SK-N-SH treated with all-trans-retinoic acid at 6 μM for 48 hours (cell line): Measurements from ENCODE around the gene PCLO.

Experiments used
- ATAC-seq: fragments of 200-7000 bp; cut with Tn5 transposase; 3 replicates; pipeline ENCODE4 v1.9.1; 2020; ENCODE audit warnings: mild to moderate bottlenecking, moderate library complexity
- CSDC2 ChIP-seq: fragments of 250-450 bp; sonication (Bioruptor Pico); IDR thresholded peaks from 2 replicates; pipeline ENCODE4 v1.5.0; 2020; ENCODE audit warnings: mild to moderate bottlenecking, moderate library complexity
- GLIS3 ChIP-seq: fragments of 250-450 bp; sonication (Bioruptor Pico); IDR thresholded peaks from 2 replicates; pipeline ENCODE4 v1.5.0; 2020; ENCODE audit warnings: mild to moderate bottlenecking, moderate library complexity
- PPARA ChIP-seq: fragments of 250-450 bp; sonication (Bioruptor Pico); IDR thresholded peaks from 2 replicates; pipeline ENCODE4 v1.5.0; 2020; ENCODE audit warnings: mild to moderate bottlenecking, borderline replicate concordance
- SNAI2 ChIP-seq: fragments of 250-450 bp; sonication (Bioruptor Pico); IDR thresholded peaks from 2 replicates; pipeline ENCODE4 v1.5.0; 2020; ENCODE audit warnings: mild to moderate bottlenecking, moderate library complexity
- ZC3H10 ChIP-seq: fragments of 250-450 bp; sonication (Bioruptor Pico); IDR thresholded peaks from 2 replicates; pipeline ENCODE4 v1.5.1; 2021; ENCODE audit warnings: mild to moderate bottlenecking, moderate library complexity
- ZFP30 ChIP-seq: fragments of 450-650 bp; formaldehyde crosslinking; IDR thresholded peaks from 2 replicates; pipeline ENCODE4 v1.5.0; 2022; ENCODE audit warnings: mild to moderate bottlenecking, moderate library complexity
- ZNF565 ChIP-seq: fragments of 450-650 bp; formaldehyde crosslinking; conservative IDR thresholded peaks from 2 replicates; pipeline ENCODE4 v1.5.0; 2020; ENCODE audit warnings: low read depth, mild to moderate bottlenecking, moderate library complexity
- TF ChIP-seq, protein P1 (sequence below): fragments of 250-450 bp; sonication (Bioruptor Pico); IDR thresholded peaks from 2 replicates; pipeline ENCODE4 v1.5.0; 2020; ENCODE audit warnings: mild to moderate bottlenecking, moderate library complexity
- TF ChIP-seq, protein P2 (sequence below): fragments of 250-450 bp; sonication (Bioruptor Pico); IDR thresholded peaks from 2 replicates; pipeline ENCODE4 v1.5.1; 2021; ENCODE audit warnings: mild to moderate bottlenecking, moderate library complexity

Gene PCLO

DNA sequence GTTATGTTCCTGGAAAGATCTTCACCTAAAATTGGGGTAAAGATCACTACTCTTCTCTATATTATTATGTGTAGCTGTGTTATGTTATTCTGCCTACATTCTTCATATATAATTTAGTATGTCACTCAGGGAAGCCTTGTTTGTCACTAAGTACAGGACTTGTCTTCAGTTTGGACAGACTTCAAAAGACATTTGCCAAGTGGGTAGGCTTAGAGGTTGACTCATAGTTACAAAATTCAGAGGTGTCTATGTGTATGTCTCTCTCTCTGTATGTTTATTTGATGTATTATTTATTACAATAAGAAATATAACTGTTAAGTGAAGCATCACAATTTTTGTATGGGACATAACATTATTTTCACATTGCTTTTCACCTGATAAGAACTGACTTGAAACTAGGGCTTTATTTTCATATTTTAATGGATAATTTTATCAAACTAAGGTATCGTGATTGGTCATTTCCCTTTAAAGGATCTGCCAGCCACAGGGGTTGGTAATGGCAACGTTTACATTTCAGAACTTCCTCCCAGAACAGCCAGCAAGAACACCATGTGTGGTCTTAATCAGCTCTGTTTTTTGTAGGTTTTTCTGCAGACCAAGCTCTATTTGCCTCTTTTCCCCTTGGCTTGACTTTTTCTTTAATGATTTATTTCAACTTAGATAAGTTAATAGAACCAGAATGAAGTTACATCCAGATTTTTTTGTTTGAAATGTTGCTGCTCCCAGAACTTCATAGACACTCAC lies 457.0 kb downstream of the PCLO start:
- no peak for ATAC-seq
- TF ChIP-seq GLIS3 (no peak), ZNF565 (CRISPR knock-in tag) (no peak), ZC3H10 (CRISPR knock-in tag) (no peak), CSDC2 (no peak), PPARA (CRISPR knock-in tag) (no peak)
- TF ChIP-seq, protein P1, sequence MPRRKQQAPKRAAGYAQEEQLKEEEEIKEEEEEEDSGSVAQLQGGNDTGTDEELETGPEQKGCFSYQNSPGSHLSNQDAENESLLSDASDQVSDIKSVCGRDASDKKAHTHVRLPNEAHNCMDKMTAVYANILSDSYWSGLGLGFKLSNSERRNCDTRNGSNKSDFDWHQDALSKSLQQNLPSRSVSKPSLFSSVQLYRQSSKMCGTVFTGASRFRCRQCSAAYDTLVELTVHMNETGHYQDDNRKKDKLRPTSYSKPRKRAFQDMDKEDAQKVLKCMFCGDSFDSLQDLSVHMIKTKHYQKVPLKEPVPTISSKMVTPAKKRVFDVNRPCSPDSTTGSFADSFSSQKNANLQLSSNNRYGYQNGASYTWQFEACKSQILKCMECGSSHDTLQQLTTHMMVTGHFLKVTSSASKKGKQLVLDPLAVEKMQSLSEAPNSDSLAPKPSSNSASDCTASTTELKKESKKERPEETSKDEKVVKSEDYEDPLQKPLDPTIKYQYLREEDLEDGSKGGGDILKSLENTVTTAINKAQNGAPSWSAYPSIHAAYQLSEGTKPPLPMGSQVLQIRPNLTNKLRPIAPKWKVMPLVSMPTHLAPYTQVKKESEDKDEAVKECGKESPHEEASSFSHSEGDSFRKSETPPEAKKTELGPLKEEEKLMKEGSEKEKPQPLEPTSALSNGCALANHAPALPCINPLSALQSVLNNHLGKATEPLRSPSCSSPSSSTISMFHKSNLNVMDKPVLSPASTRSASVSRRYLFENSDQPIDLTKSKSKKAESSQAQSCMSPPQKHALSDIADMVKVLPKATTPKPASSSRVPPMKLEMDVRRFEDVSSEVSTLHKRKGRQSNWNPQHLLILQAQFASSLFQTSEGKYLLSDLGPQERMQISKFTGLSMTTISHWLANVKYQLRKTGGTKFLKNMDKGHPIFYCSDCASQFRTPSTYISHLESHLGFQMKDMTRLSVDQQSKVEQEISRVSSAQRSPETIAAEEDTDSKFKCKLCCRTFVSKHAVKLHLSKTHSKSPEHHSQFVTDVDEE (CRISPR knock-in tag) = no peak

DNA sequence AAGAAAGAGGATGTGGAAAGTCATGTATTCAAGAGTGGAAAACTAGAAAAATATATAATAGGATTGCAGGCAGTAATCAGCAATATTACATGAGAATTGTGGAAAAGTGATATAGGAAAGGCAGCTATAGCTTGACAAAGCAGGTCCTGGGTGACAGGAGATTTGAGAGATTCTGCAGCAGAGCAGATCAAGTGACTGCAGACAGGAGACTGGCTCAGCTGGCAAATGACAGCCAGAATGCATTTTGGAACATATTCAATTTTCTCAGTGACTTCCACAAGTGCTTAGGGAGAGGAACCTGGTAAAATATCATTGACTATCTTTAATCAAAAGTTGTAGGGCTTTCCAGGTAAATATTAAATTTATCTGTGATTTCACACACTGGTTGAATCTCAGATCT lies 458.6 kb downstream of the PCLO start:
- ATAC-seq = no peak
- no peak for TF ChIP-seq SNAI2 (CRISPR knock-in tag)
- TF ChIP-seq, protein P2, sequence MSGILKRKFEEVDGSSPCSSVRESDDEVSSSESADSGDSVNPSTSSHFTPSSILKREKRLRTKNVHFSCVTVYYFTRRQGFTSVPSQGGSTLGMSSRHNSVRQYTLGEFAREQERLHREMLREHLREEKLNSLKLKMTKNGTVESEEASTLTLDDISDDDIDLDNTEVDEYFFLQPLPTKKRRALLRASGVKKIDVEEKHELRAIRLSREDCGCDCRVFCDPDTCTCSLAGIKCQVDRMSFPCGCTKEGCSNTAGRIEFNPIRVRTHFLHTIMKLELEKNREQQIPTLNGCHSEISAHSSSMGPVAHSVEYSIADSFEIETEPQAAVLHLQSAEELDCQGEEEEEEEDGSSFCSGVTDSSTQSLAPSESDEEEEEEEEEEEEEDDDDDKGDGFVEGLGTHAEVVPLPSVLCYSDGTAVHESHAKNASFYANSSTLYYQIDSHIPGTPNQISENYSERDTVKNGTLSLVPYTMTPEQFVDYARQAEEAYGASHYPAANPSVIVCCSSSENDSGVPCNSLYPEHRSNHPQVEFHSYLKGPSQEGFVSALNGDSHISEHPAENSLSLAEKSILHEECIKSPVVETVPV (CRISPR knock-in tag) = no peak
- TF ChIP-seq CSDC2 = no peak
- no peak for TF ChIP-seq ZC3H10 (CRISPR knock-in tag)
- TF ChIP-seq ZFP30 = no peak
- no peak for TF ChIP-seq ZNF565 (CRISPR knock-in tag)
- TF ChIP-seq, protein P1 (CRISPR knock-in tag) = no peak
